Testis (tissue), 3 donors: ENCODE results near the gene NEURL1B. TPM values are rescaled to one million over a fixed set of nuclear protein-coding genes. Genes with fewer than 3 reads are reported as not detected.

ENCODE experiments used
- DNase-seq: peaks from one replicate; pipeline ENCODE4 v3.0.0-alpha.2; 2019
- H3K27ac ChIP-seq, 2 donors: fragments of 200-600 bp; sonication (generic); one replicate each; pipeline ENCODE4 v1.5.1; 2019
- H3K27me3 ChIP-seq: fragments of 200-600 bp; sonication (generic); one replicate; pipeline ENCODE4 v1.5.1; 2019
- H3K36me3 ChIP-seq: fragments of 200-600 bp; sonication (generic); one replicate; pipeline ENCODE4 v1.5.1; 2017; ENCODE audit warnings: low read depth; ENCODE audit errors: missing control alignments
- H3K4me1 ChIP-seq: fragments of 200-600 bp; sonication (generic); one replicate; pipeline ENCODE4 v1.5.1; 2019
- H3K4me3 ChIP-seq, 2 donors: fragments of 200-600 bp; sonication (generic); one replicate each; pipeline ENCODE4 v1.5.1; 2017 to 2019
- H3K9me3 ChIP-seq: fragments of 200-600 bp; sonication (generic); one replicate; pipeline ENCODE4 v1.5.1; 2017
- POLR2A ChIP-seq: fragments of 450-650 bp; IDR thresholded peaks from one replicate; pipeline ENCODE4 v1.6.1; 2017; ENCODE audit warnings: antibody characterized with exemption, mild to moderate bottlenecking, moderate library complexity
- WGBS, 2 donors: methylation state at CpG; one replicate each; pipeline ENCODE4 v1.1.5; 2018; 5-methylcytosine and 5-hydroxymethylcytosine counted together
- intact Hi-C: fragments of 100-400 bp; cut with DNase I; formaldehyde crosslinking; loops from one replicate; pipeline ENCODE4 v1.15.1; 2023; ENCODE audit warnings: low total_unique reads
- polyA plus RNA-seq: library from polyadenylated mRNA; stranded (reverse); fragments of 350-450 nt; fragmentation: Illumina TruSeq; extraction: RNeasy Lipid Tissue Mini Kit (QIAGEN cat#74804); gene quantifications from one replicate; pipeline ENCODE4 v1.2.3, GENCODE V29; 2014; ENCODE audit warnings: low read depth, low replicate concordance; ENCODE audit not compliant: insufficient read depth
- total RNA-seq, 2 donors: library from RNA; depleted of rRNA; stranded (reverse); fragments of >200 nt; gene quantifications; one replicate each; pipeline ENCODE4 v1.2.3, GENCODE V29; 2016
- TF ChIP-seq, protein P1 (sequence below), 3 experiments: fragments of 450-650 bp in 2 of 3; fragments of 200-600 bp in 1 of 3; sonication (generic) in 1 of 3; IDR thresholded peaks; one replicate each; pipeline ENCODE4 v1.5.1; 2016 to 2019; ENCODE audit warnings: antibody characterized with exemption in 3 of 3, mild to moderate bottlenecking in 2 of 3, moderate library complexity in 1 of 3

NEURL1B gene
- total and polyA plus RNA-seq, 3 donors from 2014 or later, result 15.8 to 18.1 (median 17.1) TPM

DNA sequence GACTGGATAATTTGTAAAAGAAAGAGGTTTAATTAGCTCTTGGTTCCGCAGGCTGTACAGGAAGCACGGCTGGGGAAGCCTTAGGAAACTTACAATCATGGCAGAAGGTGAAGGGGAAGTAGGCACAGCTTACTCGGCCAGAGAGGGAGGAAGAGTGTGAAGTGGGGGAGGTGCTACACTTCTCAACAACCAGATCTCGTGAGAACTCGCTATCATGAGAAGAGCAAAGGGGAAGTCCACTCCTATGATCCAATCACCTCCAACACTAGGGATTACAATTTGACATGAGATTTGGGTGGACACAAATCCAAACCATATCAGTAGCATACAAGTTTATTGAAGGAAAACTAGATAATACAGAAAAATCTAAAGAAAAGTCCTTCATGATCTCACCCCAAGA lies 39.9 kb downstream of the NEURL1B start:
- intact Hi-C loops, result no loop called here
- no peak for DNase-seq
- WGBS, 2 donors, result 63 to 65% methylated on average over 5 of the region's 5 CpGs

DNA sequence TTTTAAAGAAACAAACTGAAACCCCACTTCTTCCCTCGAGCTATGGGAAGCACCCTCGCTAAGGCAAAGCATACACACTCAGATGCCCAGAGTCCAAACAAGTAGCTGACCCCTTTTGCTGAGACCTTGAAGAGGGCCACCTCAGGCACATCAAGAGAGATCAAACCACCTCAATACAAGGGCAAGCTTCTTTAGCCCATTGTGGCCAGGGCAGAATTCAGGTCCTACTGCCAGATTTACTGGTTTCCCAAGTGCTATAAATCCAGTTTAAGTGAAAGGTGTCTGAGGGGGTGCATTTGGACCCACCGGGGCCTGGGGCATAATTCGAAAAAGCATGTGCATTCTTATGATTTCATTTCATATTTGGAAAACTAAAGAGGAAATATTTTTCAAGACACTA lies 40.4 kb downstream of the NEURL1B start:
- Histone ChIP-seq H3K9me3 (no peaks in the 10 kb centered on the region), H3K27ac (no peak overlapping the region), H3K4me1 (peaks cover 3% of the 10 kb centered on the region), H3K27me3 (no peaks in the 10 kb centered on the region), H3K4me3 (no peak overlapping the region), H3K36me3 (no peaks in the 10 kb centered on the region)
- 76 to 90% methylated on average over 4 of the region's 4 CpGs for WGBS, 2 donors
- TF ChIP-seq, protein P1, sequence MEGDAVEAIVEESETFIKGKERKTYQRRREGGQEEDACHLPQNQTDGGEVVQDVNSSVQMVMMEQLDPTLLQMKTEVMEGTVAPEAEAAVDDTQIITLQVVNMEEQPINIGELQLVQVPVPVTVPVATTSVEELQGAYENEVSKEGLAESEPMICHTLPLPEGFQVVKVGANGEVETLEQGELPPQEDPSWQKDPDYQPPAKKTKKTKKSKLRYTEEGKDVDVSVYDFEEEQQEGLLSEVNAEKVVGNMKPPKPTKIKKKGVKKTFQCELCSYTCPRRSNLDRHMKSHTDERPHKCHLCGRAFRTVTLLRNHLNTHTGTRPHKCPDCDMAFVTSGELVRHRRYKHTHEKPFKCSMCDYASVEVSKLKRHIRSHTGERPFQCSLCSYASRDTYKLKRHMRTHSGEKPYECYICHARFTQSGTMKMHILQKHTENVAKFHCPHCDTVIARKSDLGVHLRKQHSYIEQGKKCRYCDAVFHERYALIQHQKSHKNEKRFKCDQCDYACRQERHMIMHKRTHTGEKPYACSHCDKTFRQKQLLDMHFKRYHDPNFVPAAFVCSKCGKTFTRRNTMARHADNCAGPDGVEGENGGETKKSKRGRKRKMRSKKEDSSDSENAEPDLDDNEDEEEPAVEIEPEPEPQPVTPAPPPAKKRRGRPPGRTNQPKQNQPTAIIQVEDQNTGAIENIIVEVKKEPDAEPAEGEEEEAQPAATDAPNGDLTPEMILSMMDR (IDR thresholded peaks at IDR 0.05), result no peak
- no peak for TF ChIP-seq POLR2A
- intact Hi-C loops, result no loop called here
- DNase-seq, result no peak

More for the DNA sequence above, 39.9 kb downstream of the NEURL1B start:
- Histone ChIP-seq H3K27ac (no peak overlapping the region), H3K36me3 (no peaks in the 10 kb centered on the region), H3K4me3 (no peak overlapping the region), H3K27me3 (no peaks in the 10 kb centered on the region), H3K9me3 (no peaks in the 10 kb centered on the region), H3K4me1 (peaks cover 3% of the 10 kb centered on the region)
- TF ChIP-seq, protein P1 (IDR thresholded peaks at IDR 0.05), result no peak
- TF ChIP-seq POLR2A, result no peak

GRCh38 chr5:172683264-172683644 lies 42.2 kb downstream of the NEURL1B start:
- Histone ChIP-seq H3K9me3 (no peaks in the 10 kb centered on the region), H3K4me1 (peaks cover 7% of the 10 kb centered on the region), H3K36me3 (no peaks in the 10 kb centered on the region), H3K27me3 (no peaks in the 10 kb centered on the region), H3K4me3 (peak overlapping the region; percentile 6 to 50), H3K27ac (peak overlapping the region in 1 of 2 donors; percentile 73)
- intact Hi-C loops, result no loop called here
- 61 to 65% methylated on average over 40 of the region's 47 CpGs for WGBS, 2 donors
- TF ChIP-seq, protein P1 (IDR thresholded peaks at IDR 0.05), result no peak
- TF ChIP-seq POLR2A, result no peak
- no peak for DNase-seq

GRCh38 chr5:172683645-172684471 lies 42.8 kb downstream of the NEURL1B start:
- intact Hi-C loops, result no loop called here
- DNase-seq, result peak; percentile 73

More at GRCh38 chr5:172683645-172684471, 42.8 kb downstream of the NEURL1B start:
- Histone ChIP-seq H3K27ac (peak overlapping the region in 1 of 2 donors; percentile 73), H3K9me3 (no peaks in the 10 kb centered on the region), H3K27me3 (no peaks in the 10 kb centered on the region), H3K36me3 (no peaks in the 10 kb centered on the region), H3K4me1 (peaks cover 13% of the 10 kb centered on the region), H3K4me3 (peak overlapping the region; percentile 40 to 50)
- 56 to 58% methylated on average over 43 to 105 of the region's 125 CpGs for WGBS, 2 donors
- no peak for TF ChIP-seq POLR2A
- TF ChIP-seq, protein P1 (IDR thresholded peaks at IDR 0.05), result no peak
